Vagina (tissue), 2 donors: ENCODE data around the gene GC. TPM values are rescaled to one million over a fixed set of nuclear protein-coding genes. Genes with fewer than 3 reads are reported as not detected.

Experiments used
- DNase-seq, 2 donors: peaks; one replicate each; pipeline ENCODE4 v3.0.0-alpha.2; 2017; ENCODE audit errors: extremely low spot score in 2 of 2
- H3K27ac ChIP-seq: fragments of 200-600 bp; sonication (generic); one replicate; pipeline ENCODE4 v1.5.1; 2019
- H3K27me3 ChIP-seq: fragments of 200-600 bp; sonication (generic); one replicate; pipeline ENCODE4 v1.5.1; 2019
- H3K36me3 ChIP-seq, 2 donors: fragments of 200-600 bp; sonication (generic); one replicate each; pipeline ENCODE4 v1.5.1; 2017 to 2019
- H3K4me1 ChIP-seq: fragments of 200-600 bp; sonication (generic); one replicate; pipeline ENCODE4 v1.5.1; 2019
- H3K4me3 ChIP-seq, 2 donors: fragments of 200-600 bp; sonication (generic); 1 replicate in 1 of 2; 2 replicates in 1 of 2; pipeline ENCODE4 v1.5.1; 2016 to 2019
- H3K9me3 ChIP-seq: fragments of 200-600 bp; sonication (generic); one replicate; pipeline ENCODE4 v1.5.1; 2019
- POLR2A ChIP-seq, 2 donors: fragments of 450-650 bp; IDR thresholded peaks; one replicate each; pipeline ENCODE4 v1.6.1; 2017; ENCODE audit warnings: antibody characterized with exemption in 2 of 2, mild to moderate bottlenecking in 2 of 2, moderate library complexity in 2 of 2
- POLR2AphosphoS5 ChIP-seq, 2 donors: sonication (generic); formaldehyde crosslinking; IDR thresholded peaks; one replicate each; pipeline ENCODE4 v1.9.0; 2017; ENCODE audit warnings: antibody characterized with exemption in 2 of 2, mild to moderate bottlenecking in 2 of 2, low read depth in 1 of 2; ENCODE audit not compliant: insufficient read depth in 1 of 2
- intact Hi-C: fragments of 100-400 bp; cut with DNase I; formaldehyde crosslinking; loops from one replicate; pipeline ENCODE4 v1.15.1; 2023
- total RNA-seq: library from RNA; depleted of rRNA; stranded (reverse); fragments of >200 nt; gene quantifications from one replicate; pipeline ENCODE4 v1.2.3, GENCODE V29; 2016
- TF ChIP-seq, protein P1 (sequence below), 3 experiments: fragments of 450-650 bp in 2 of 3; fragments of 200-600 bp in 1 of 3; sonication (generic) in 1 of 3; IDR thresholded peaks; one replicate each; pipeline ENCODE4 v1.5.1; 2017 to 2019; ENCODE audit warnings: antibody characterized with exemption in 3 of 3, mild to moderate bottlenecking in 2 of 3, moderate library complexity in 2 of 3

The GC gene
- total RNA-seq, 1 donor from 2014 or later, result not detected

- Histone ChIP-seq H3K27ac (no peak overlapping the region), H3K4me3 (no peak overlapping the region), H3K4me1 (no peaks in the 10 kb centered on the region), H3K36me3 (no peaks in the 10 kb centered on the region), H3K9me3 (no peaks in the 10 kb centered on the region), H3K27me3 (no peaks in the 10 kb centered on the region)
- intact Hi-C loops, result no loop called here
- DNase-seq, result no peak
- TF ChIP-seq POLR2AphosphoS5 (IDR thresholded peaks at IDR 0.05; ENCODE audit: insufficient read depth in 1 of 2, low read depth in 1 of 2) (no peak), POLR2A (IDR thresholded peaks at IDR 0.05) (no peak)
- TF ChIP-seq, protein P1, sequence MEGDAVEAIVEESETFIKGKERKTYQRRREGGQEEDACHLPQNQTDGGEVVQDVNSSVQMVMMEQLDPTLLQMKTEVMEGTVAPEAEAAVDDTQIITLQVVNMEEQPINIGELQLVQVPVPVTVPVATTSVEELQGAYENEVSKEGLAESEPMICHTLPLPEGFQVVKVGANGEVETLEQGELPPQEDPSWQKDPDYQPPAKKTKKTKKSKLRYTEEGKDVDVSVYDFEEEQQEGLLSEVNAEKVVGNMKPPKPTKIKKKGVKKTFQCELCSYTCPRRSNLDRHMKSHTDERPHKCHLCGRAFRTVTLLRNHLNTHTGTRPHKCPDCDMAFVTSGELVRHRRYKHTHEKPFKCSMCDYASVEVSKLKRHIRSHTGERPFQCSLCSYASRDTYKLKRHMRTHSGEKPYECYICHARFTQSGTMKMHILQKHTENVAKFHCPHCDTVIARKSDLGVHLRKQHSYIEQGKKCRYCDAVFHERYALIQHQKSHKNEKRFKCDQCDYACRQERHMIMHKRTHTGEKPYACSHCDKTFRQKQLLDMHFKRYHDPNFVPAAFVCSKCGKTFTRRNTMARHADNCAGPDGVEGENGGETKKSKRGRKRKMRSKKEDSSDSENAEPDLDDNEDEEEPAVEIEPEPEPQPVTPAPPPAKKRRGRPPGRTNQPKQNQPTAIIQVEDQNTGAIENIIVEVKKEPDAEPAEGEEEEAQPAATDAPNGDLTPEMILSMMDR (IDR thresholded peaks at IDR 0.05), result no peak
These were observed 14.4 kb downstream of the GC start for GRCh38 chr4:71769434-71769833.

GRCh38 chr4:71768123-71768522, 15.8 kb downstream of the GC start:
- TF ChIP-seq POLR2A (IDR thresholded peaks at IDR 0.05) (no peak), POLR2AphosphoS5 (IDR thresholded peaks at IDR 0.05; ENCODE audit: insufficient read depth in 1 of 2, low read depth in 1 of 2) (no peak)
- TF ChIP-seq, protein P1 (IDR thresholded peaks at IDR 0.05), result no peak
- intact Hi-C loops, result no loop called here
- no peaks in the 10 kb centered on the region for H3K9me3 ChIP-seq

GRCh38 chr4:71765821-71766383, 18.0 kb downstream of the GC start:
- Histone ChIP-seq H3K4me3 (no peak overlapping the region), H3K27me3 (no peaks in the 10 kb centered on the region), H3K27ac (no peak overlapping the region), H3K9me3 (no peaks in the 10 kb centered on the region), H3K36me3 (no peaks in the 10 kb centered on the region), H3K4me1 (no peaks in the 10 kb centered on the region)
- no peak for DNase-seq
- TF ChIP-seq POLR2AphosphoS5 (IDR thresholded peaks at IDR 0.05; ENCODE audit: insufficient read depth in 1 of 2, low read depth in 1 of 2), result no peak
- intact Hi-C loops, result no loop called here

More at GRCh38 chr4:71768123-71768522, 15.8 kb downstream of the GC start:
- Histone ChIP-seq H3K36me3 (no peaks in the 10 kb centered on the region), H3K27ac (no peak overlapping the region), H3K4me1 (no peaks in the 10 kb centered on the region), H3K4me3 (no peak overlapping the region), H3K27me3 (no peaks in the 10 kb centered on the region)
- DNase-seq, result no peak

DNA sequence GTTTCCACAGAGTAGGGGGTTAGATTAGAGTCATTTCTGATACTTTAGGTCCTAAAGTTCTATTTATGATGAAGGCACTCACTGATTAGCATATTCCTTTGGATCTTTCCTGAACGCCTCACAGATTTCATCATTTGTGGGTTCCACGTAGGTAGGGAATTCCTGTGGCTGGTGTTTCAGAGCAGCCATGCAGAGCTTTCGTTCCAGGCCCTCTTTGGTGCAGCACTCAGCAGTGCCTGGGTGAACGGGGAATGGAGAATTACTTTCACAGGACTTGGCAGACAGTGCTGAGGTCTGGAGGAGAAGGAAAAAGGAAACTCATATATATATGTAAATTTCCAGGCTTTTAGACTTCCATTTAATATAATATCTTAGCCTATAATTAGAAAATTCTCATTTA, 18.5 kb downstream of the GC start:
- no peaks in the 10 kb centered on the region for H3K9me3 ChIP-seq
- no peaks in the 10 kb centered on the region for H3K27me3 ChIP-seq
- no peaks in the 10 kb centered on the region for H3K4me1 ChIP-seq
- intact Hi-C loops, result no loop called here
- H3K27ac ChIP-seq, result no peak overlapping the region
- no peak overlapping the region for H3K4me3 ChIP-seq
- TF ChIP-seq, protein P1 (IDR thresholded peaks at IDR 0.05), result no peak
- no peak for TF ChIP-seq POLR2A (IDR thresholded peaks at IDR 0.05)
- H3K36me3 ChIP-seq, result no peaks in the 10 kb centered on the region
- no peak for DNase-seq

DNA sequence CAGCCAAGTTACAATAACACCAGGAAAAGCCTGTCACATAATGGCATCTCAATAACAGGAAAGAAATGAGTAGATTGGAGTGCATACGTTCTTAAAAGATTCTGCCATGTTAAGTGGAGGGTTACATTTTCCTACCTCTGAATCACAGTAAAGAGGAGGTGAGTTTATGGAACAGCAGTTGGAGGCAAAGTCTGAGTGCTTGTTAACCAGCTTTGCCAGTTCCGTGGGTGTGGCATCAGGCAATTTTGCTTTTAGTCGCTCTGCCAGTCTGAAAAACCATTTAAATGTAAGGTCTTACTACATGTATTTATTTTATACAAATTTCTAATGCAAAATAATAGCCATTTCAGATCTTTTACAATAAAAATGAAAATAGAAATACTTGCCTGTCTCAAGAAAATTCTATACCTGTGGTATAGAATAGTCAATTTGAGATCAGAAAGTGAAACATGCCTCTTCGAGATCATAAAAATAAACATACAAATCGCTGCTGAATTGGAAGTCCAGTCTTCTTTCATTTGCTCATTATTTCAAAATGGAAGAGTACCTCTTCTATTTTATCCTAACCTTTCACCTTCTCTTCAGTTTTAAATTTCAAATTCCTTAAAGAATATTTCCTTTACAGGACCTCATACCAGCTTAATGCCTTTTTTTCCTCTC, 31.4 kb downstream of the GC start:
- no peak for TF ChIP-seq POLR2AphosphoS5 (IDR thresholded peaks at IDR 0.05; ENCODE audit: insufficient read depth in 1 of 2, low read depth in 1 of 2)
- H3K4me1 ChIP-seq, result no peaks in the 10 kb centered on the region
- H3K9me3 ChIP-seq, result no peaks in the 10 kb centered on the region
- H3K4me3 ChIP-seq, result no peak overlapping the region
- DNase-seq, result no peak
- no peaks in the 10 kb centered on the region for H3K36me3 ChIP-seq
- no peaks in the 10 kb centered on the region for H3K27me3 ChIP-seq
- intact Hi-C loops, result no loop called here
- H3K27ac ChIP-seq, result no peak overlapping the region

DNA sequence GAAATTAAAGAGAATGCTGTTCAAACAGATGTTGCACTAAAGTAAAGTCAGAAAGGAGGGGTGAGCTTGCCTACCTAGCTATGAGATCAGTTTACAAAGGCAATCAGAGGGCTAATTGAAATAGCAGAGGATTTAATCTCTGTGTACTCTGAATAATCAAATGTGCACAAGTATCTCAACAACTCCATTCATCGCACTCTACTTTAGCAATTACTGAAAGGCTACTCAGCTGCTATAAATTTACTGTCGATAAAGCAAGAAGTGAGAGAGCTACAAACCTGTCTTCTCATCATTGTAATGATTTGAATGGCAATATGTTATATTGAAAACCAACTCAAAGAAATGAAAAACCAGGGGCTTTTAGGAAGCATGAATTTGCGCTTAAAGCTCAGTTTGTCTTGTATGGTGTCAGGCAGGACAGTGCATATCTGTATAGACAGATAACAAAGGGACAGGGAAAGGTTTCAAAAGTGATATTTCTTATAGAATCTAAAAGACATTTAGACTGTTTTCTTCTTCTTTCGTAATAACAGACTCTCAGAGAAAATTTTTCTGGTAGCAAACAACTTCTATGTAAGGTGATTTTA, 34.8 kb downstream of the GC start:
- intact Hi-C loops, result no loop called here

More for the DNA sequence above, 34.8 kb downstream of the GC start:
- no peaks in the 10 kb centered on the region for H3K9me3 ChIP-seq
- no peaks in the 10 kb centered on the region for H3K27me3 ChIP-seq
- no peak overlapping the region for H3K4me3 ChIP-seq
- no peaks in the 10 kb centered on the region for H3K4me1 ChIP-seq
- DNase-seq, result no peak
- no peak for TF ChIP-seq POLR2AphosphoS5 (IDR thresholded peaks at IDR 0.05; ENCODE audit: insufficient read depth in 1 of 2, low read depth in 1 of 2)
- TF ChIP-seq, protein P1 (IDR thresholded peaks at IDR 0.05), result no peak
- no peaks in the 10 kb centered on the region for H3K36me3 ChIP-seq
- no peak overlapping the region for H3K27ac ChIP-seq
